Inflammatory macrophage treated with lipopolysaccharide for 4 hours (primary cell): ENCODE measurements around the gene ORMDL2.
"Not testable (repeated sequence)": the region's sequence is repeated elsewhere in the genome, so short reads cannot be mapped to it uniquely, and the experiment has no call there.

ENCODE experiments used
- DNase-seq: peaks from one replicate; pipeline ENCODE4 v3.0.0-alpha.2; 2020

Gene ORMDL2

GRCh38 chr12:55829967-55830600, 12.2 kb downstream of the ORMDL2 start:
- no peak for DNase-seq

GRCh38 chr12:55830601-55831446, 13.0 kb downstream of the ORMDL2 start:
- peak; percentile 18 for DNase-seq

GRCh38 chr12:55831447-55831815, 13.6 kb downstream of the ORMDL2 start:
- no peak for DNase-seq

- DNase-seq: no peak
Observed at GRCh38 chr12:55833056-55833455, 15.2 kb downstream of the ORMDL2 start.

GRCh38 chr12:55834400-55834799, 16.6 kb downstream of the ORMDL2 start:
- not testable (repeated sequence) for DNase-seq

GRCh38 chr12:55838361-55838760, 20.5 kb downstream of the ORMDL2 start:
- DNase-seq: no peak

GRCh38 chr12:55839345-55840140, 21.7 kb downstream of the ORMDL2 start:
- DNase-seq: no peak

GRCh38 chr12:55840581-55841351, 22.9 kb downstream of the ORMDL2 start:
- DNase-seq: no peak

GRCh38 chr12:55842681-55843429, 25.0 kb downstream of the ORMDL2 start, which contains the start of gene MMP19:
Gene MMP19 (minus strand): TSS chr12:55842936. CDS start chr12:55842830, 106 bp downstream.
- peak; percentile 77 for DNase-seq

- DNase-seq: no peak
Observed at GRCh38 chr12:55843431-55843830, 25.6 kb downstream of the ORMDL2 start.

GRCh38 chr12:55844961-55845360, 27.1 kb downstream of the ORMDL2 start:
- DNase-seq: peak; percentile 44

- peak; percentile 91 for DNase-seq
Observed at GRCh38 chr12:55845361-55845760, 27.5 kb downstream of the ORMDL2 start.

- no peak for DNase-seq
Observed at GRCh38 chr12:55845785-55846496, 28.1 kb downstream of the ORMDL2 start.

- peak; percentile 96 for DNase-seq
Observed at GRCh38 chr12:55847033-55847432, 29.2 kb downstream of the ORMDL2 start.

GRCh38 chr12:55847603-55848291, 29.9 kb downstream of the ORMDL2 start:
- DNase-seq: peak; percentile 97

GRCh38 chr12:55849616-55850343, 31.9 kb downstream of the ORMDL2 start:
- DNase-seq: no peak

GRCh38 chr12:55850401-55850800, 32.6 kb downstream of the ORMDL2 start:
- DNase-seq: no peak

- no peak for DNase-seq
Observed at GRCh38 chr12:55850893-55851292, 33.1 kb downstream of the ORMDL2 start.

GRCh38 chr12:55852740-55853139, 34.9 kb downstream of the ORMDL2 start:
- no peak for DNase-seq

GRCh38 chr12:55861396-55861795, 43.6 kb downstream of the ORMDL2 start:
- DNase-seq: no peak
